Natural killer cell (primary cell): Measurements from ENCODE around the gene NTRK2. TPM values are rescaled to one million over a fixed set of nuclear protein-coding genes. Genes with fewer than 3 reads are reported as not detected.

Experiments used
- ATAC-seq, 3 donors: fragments of 150-1000 bp in 2 of 3; fragments of 200-7000 bp in 1 of 3; cut with Tn5 transposase; 1 replicate in 1 of 3; 2 replicates in 2 of 3; pipeline ENCODE4 v1.10.0; 2021; ENCODE audit warnings: mild to moderate bottlenecking in 2 of 3, moderate library complexity in 2 of 3
- DNase-seq, 2 donors: peaks; one replicate each; pipeline versions ENCODE4 v3.0.0 to v3.0.0-alpha.2; 2013 to 2021; ENCODE audit warnings: mixed read lengths in 1 of 2
- H3K27ac ChIP-seq: one replicate; pipeline ENCODE4 v1.5.1; 2013; ENCODE audit warnings: mild to moderate bottlenecking, low read length
- H3K27me3 ChIP-seq: one replicate; pipeline ENCODE4 v1.6.1; 2013; ENCODE audit warnings: low read length; ENCODE audit not compliant: control insufficient read depth, insufficient read depth
- H3K36me3 ChIP-seq: one replicate; pipeline ENCODE4 v1.6.1; 2013; ENCODE audit warnings: low read length; ENCODE audit not compliant: control insufficient read depth, insufficient read depth
- H3K4me1 ChIP-seq: one replicate; pipeline ENCODE4 v1.6.1; 2013; ENCODE audit warnings: low read length; ENCODE audit not compliant: control insufficient read depth, insufficient read depth
- H3K4me3 ChIP-seq: one replicate; pipeline ENCODE4 v1.5.1; 2013; ENCODE audit warnings: low read length
- H3K9me3 ChIP-seq: one replicate; pipeline ENCODE4 v1.6.1; 2013; ENCODE audit warnings: low read length; ENCODE audit not compliant: control insufficient read depth, insufficient read depth
- H3K27ac Mint-ChIP-seq, 2 donors: one replicate each; pipeline ENCODE4 v1.8.0; 2022; ENCODE audit warnings: mild to moderate bottlenecking in 2 of 2, mixed read lengths in 2 of 2, moderate library complexity in 1 of 2
- H3K27me3 Mint-ChIP-seq, 2 donors: one replicate each; pipeline ENCODE4 v1.8.0; 2022; ENCODE audit warnings: low read depth in 2 of 2, mixed read lengths in 2 of 2
- H3K36me3 Mint-ChIP-seq: one replicate; pipeline ENCODE4 v1.8.0; 2022; ENCODE audit warnings: mixed read lengths
- H3K4me1 Mint-ChIP-seq, 2 donors: one replicate each; pipeline ENCODE4 v1.8.0; 2022; ENCODE audit warnings: mixed read lengths in 2 of 2
- H3K4me3 Mint-ChIP-seq: one replicate; pipeline ENCODE4 v1.8.0; 2022; ENCODE audit warnings: mild to moderate bottlenecking, moderate library complexity, mixed read lengths
- H3K9me3 Mint-ChIP-seq, 2 donors: one replicate each; pipeline ENCODE4 v1.8.0; 2022; ENCODE audit warnings: mixed read lengths in 2 of 2
- CTCF ChIP-seq: fragments of 200-600 bp; IDR thresholded peaks from one replicate; pipeline ENCODE4 v1.8.0; 2022; ENCODE audit warnings: antibody characterized with exemption
- WGBS: methylation state at CpG from one replicate; pipeline ENCODE4 v1.1.7; 2013; ENCODE audit warnings: missing lambda C conversion rate; ENCODE audit not compliant: insufficient coverage; 5-methylcytosine and 5-hydroxymethylcytosine counted together
- intact Hi-C: fragments of 100-400 bp; cut with micrococcal nuclease; formaldehyde crosslinking; loops from one replicate; pipeline ENCODE4 v1.14.2; 2022
- total RNA-seq, 4 donors: library from RNA; stranded (reverse); fragments of 120-200 nt in 1 of 4; gene quantifications; one replicate each; pipeline versions ENCODE4 v1.2.3 to v1.2.4, GENCODE V29; 2013 to 2022

The NTRK2 gene
- total RNA-seq, 3 donors from 2014 or later (not counting 1 experiment from before 2014, with no cell fraction given), result 0.08 TPM; not detected in 2

GRCh38 chr9:84815554-84815953, 146.0 kb downstream of the NTRK2 start:
- TF ChIP-seq CTCF, result no peak
- intact Hi-C loops, result no loop called here
- DNase-seq (no peak), ATAC-seq (no peak)
- no peaks in the 10 kb centered on the region for H3K9me3 ChIP-seq
- no peak overlapping the region for H3K27ac ChIP-seq
- H3K36me3 ChIP-seq, result no peaks in the 10 kb centered on the region
- no peaks in the 10 kb centered on the region for H3K36me3 Mint-ChIP-seq
- H3K4me1 ChIP-seq, result no peaks in the 10 kb centered on the region
- no peaks in the 10 kb centered on the region for H3K27me3 ChIP-seq
- H3K9me3 Mint-ChIP-seq, result no peaks in the 10 kb centered on the region
- no CpG with 5 or more reads among the region's 1 CpG for WGBS
- H3K4me3 Mint-ChIP-seq, result no peak overlapping the region
- H3K4me1 Mint-ChIP-seq, result no peaks in the 10 kb centered on the region
- no peak overlapping the region for H3K4me3 ChIP-seq
- peaks cover 16 to 28% of the 10 kb centered on the region in 2 donors for H3K27me3 Mint-ChIP-seq
- no peak overlapping the region for H3K27ac Mint-ChIP-seq

GRCh38 chr9:84817038-84817437, 147.5 kb downstream of the NTRK2 start:
- peaks cover 15 to 38% of the 10 kb centered on the region in 2 donors for H3K27me3 Mint-ChIP-seq
- Histone ChIP-seq H3K27me3 (no peaks in the 10 kb centered on the region), H3K4me1 (no peaks in the 10 kb centered on the region), H3K36me3 (no peaks in the 10 kb centered on the region), H3K4me3 (no peak overlapping the region), H3K27ac (no peak overlapping the region), H3K9me3 (no peaks in the 10 kb centered on the region)
- DNase-seq, result no peak
- no peaks in the 10 kb centered on the region for H3K9me3 Mint-ChIP-seq
- H3K36me3 Mint-ChIP-seq, result no peaks in the 10 kb centered on the region
- no peaks in the 10 kb centered on the region for H3K4me1 Mint-ChIP-seq
- no peak for TF ChIP-seq CTCF
- 91% methylated on average over 6 of the region's 6 CpGs for WGBS
- intact Hi-C loops, result no loop called here
- no peak overlapping the region for H3K4me3 Mint-ChIP-seq
- H3K27ac Mint-ChIP-seq, result no peak overlapping the region
- ATAC-seq, result no peak

- no peak overlapping the region for H3K4me3 Mint-ChIP-seq
- WGBS, result 86% methylated on average over 8 of the region's 9 CpGs
These were observed 149.3 kb downstream of the NTRK2 start for GRCh38 chr9:84818791-84819190.

More at GRCh38 chr9:84818791-84819190, 149.3 kb downstream of the NTRK2 start:
- H3K4me1 Mint-ChIP-seq, result no peaks in the 10 kb centered on the region
- DNase-seq, result no peak
- peaks cover 14 to 20% of the 10 kb centered on the region in 2 donors for H3K27me3 Mint-ChIP-seq
- Histone ChIP-seq H3K36me3 (no peaks in the 10 kb centered on the region), H3K9me3 (no peaks in the 10 kb centered on the region), H3K27me3 (no peaks in the 10 kb centered on the region), H3K4me1 (no peaks in the 10 kb centered on the region), H3K4me3 (no peak overlapping the region), H3K27ac (no peak overlapping the region)
- TF ChIP-seq CTCF, result no peak
- ATAC-seq, result no peak
- intact Hi-C loops, result no loop called here
- H3K36me3 Mint-ChIP-seq, result no peaks in the 10 kb centered on the region
- no peaks in the 10 kb centered on the region for H3K9me3 Mint-ChIP-seq
- no peak overlapping the region for H3K27ac Mint-ChIP-seq
